Measurements from ENCODE around the gene IPMK.

DNA sequence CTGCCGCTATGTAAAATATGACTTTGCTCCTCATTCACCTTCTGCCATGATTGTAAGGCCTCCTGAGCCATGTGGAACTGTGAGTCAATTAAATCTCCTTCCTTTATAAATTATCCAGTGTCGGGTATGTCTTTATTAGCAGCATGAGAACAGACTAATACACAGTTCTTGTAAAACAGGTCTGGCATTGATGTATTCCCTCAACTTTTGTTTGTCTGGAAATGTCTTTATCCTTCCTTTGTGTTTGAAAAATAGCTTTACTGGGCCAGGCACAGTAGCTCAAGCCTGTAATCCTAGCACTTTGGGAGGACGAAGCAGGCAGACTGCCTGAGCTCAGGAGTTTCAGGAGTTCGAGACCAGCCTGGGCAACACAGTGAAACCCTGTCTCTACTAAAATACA lies 14.5 kb downstream of the IPMK start:
- TF ChIP-seq, protein P1, sequence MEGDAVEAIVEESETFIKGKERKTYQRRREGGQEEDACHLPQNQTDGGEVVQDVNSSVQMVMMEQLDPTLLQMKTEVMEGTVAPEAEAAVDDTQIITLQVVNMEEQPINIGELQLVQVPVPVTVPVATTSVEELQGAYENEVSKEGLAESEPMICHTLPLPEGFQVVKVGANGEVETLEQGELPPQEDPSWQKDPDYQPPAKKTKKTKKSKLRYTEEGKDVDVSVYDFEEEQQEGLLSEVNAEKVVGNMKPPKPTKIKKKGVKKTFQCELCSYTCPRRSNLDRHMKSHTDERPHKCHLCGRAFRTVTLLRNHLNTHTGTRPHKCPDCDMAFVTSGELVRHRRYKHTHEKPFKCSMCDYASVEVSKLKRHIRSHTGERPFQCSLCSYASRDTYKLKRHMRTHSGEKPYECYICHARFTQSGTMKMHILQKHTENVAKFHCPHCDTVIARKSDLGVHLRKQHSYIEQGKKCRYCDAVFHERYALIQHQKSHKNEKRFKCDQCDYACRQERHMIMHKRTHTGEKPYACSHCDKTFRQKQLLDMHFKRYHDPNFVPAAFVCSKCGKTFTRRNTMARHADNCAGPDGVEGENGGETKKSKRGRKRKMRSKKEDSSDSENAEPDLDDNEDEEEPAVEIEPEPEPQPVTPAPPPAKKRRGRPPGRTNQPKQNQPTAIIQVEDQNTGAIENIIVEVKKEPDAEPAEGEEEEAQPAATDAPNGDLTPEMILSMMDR (IDR thresholded peaks at IDR 0.05): no peak
- no peak for TF ChIP-seq POLR2A (IDR thresholded peaks at IDR 0.05)

All from body of pancreas (tissue), 4 donors.